GM13976 (cell line): ENCODE results near the gene PCDHA12.

ENCODE experiments used
- DNase-seq: peaks from one replicate; pipeline ENCODE4 v3.0.0; 2012; ENCODE audit warnings: low spot score
- CTCF ChIP-seq: IDR thresholded peaks from 2 replicates; pipeline ENCODE4 v1.5.1; 2012; ENCODE audit warnings: borderline replicate concordance, mild to moderate bottlenecking; ENCODE audit not compliant: insufficient read depth; ENCODE audit errors: extremely low read depth, missing control alignments, control extremely low read depth
- in situ Hi-C: fragments of 300-500 bp; cut with MboI; formaldehyde crosslinking; loops from one replicate; pipeline ENCODE4 v1.12.0; 2022; ENCODE audit warnings: low sequenced_read_pairs, mixed read lengths, inconsistent platforms; ENCODE audit not compliant: unreplicated experiment

PCDHA12 gene

GRCh38 chr5:140883927-140884697 lies 9.0 kb downstream of the PCDHA12 start:
- in situ Hi-C loops = no loop called here
- TF ChIP-seq CTCF = no peak
- DNase-seq = no peak

- in situ Hi-C loops = no loop called here
- DNase-seq = no peak
- no peak for TF ChIP-seq CTCF
These were observed 41.2 kb downstream of the PCDHA12 start for GRCh38 chr5:140916325-140916724.

- DNase-seq = no peak
- in situ Hi-C loops = no loop called here
- TF ChIP-seq CTCF = no peak
These were observed 48.5 kb downstream of the PCDHA12 start for GRCh38 chr5:140923601-140924000.

- in situ Hi-C loops = no loop called here
- no peak for TF ChIP-seq CTCF
- DNase-seq = peak; percentile 13
These were observed 50.8 kb downstream of the PCDHA12 start, which contains the start of gene PCDHAC1 for GRCh38 chr5:140925806-140926442. TSS of gene PCDHAC1 (plus strand) at chr5:140926299. CDS start at chr5:140926893, 594 bp downstream.

GRCh38 chr5:140926443-140927227 lies 51.5 kb downstream of the PCDHA12 start:
- DNase-seq = peak; percentile 16
- in situ Hi-C loops = no loop called here
- TF ChIP-seq CTCF = no peak

- DNase-seq = no peak
- in situ Hi-C loops = no loop called here
These were observed 52.1 kb downstream of the PCDHA12 start for GRCh38 chr5:140927228-140927573.

More at GRCh38 chr5:140927228-140927573, 52.1 kb downstream of the PCDHA12 start:
- TF ChIP-seq CTCF = no peak
